Amniotic stem cell (primary cell): ENCODE measurements around the gene KRT222.

Source experiments
- DNase-seq: peaks from one replicate; lab custom pipeline; 2025; lab: John Stamatoyannopoulos, UW

The KRT222 gene

GRCh38 chr17:40664582-40665333 is at the start of gene KRT222:
KRT222 (minus strand) TSS chr17:40665177; CDS start chr17:40665099, 78 bp downstream.
- DNase-seq: no peak

GRCh38 chr17:40714473-40714872 is 49.5 kb upstream of the KRT222 start:
- DNase-seq: no peak

GRCh38 chr17:40707745-40708144 is 42.8 kb upstream of the KRT222 start:
- DNase-seq: no peak

GRCh38 chr17:40705584-40705983 is 40.6 kb upstream of the KRT222 start:
- DNase-seq: no peak

GRCh38 chr17:40703652-40704051 is 38.7 kb upstream of the KRT222 start, which contains the start of gene KRT24:
KRT24 (minus strand) TSS chr17:40703752; CDS start chr17:40703693, 59 bp downstream.
- no peak for DNase-seq

GRCh38 chr17:40702271-40702670 is 37.3 kb upstream of the KRT222 start:
- no peak for DNase-seq

- DNase-seq: no peak
Measured at GRCh38 chr17:40699853-40700252, 34.9 kb upstream of the KRT222 start.

- DNase-seq: no peak
Measured at GRCh38 chr17:40699371-40699770, 34.4 kb upstream of the KRT222 start.

GRCh38 chr17:40697297-40697696 is 32.3 kb upstream of the KRT222 start:
- no peak for DNase-seq

GRCh38 chr17:40696651-40697072 is 31.7 kb upstream of the KRT222 start:
- DNase-seq: no peak

GRCh38 chr17:40695874-40696472 is 31.0 kb upstream of the KRT222 start:
- DNase-seq: no peak

- no peak for DNase-seq
Measured at GRCh38 chr17:40694584-40694983, 29.6 kb upstream of the KRT222 start.

- no peak for DNase-seq
Measured at GRCh38 chr17:40687106-40687505, 22.1 kb upstream of the KRT222 start.

- no peak for DNase-seq
Measured at GRCh38 chr17:40686192-40686591, 21.2 kb upstream of the KRT222 start.

- DNase-seq: no peak
Measured at GRCh38 chr17:40680998-40681397, 16.0 kb upstream of the KRT222 start.

GRCh38 chr17:40679523-40679907 is 14.5 kb upstream of the KRT222 start:
- no peak for DNase-seq

GRCh38 chr17:40678902-40679522 is 14.0 kb upstream of the KRT222 start:
- no peak for DNase-seq

GRCh38 chr17:40675905-40676304 is 10.9 kb upstream of the KRT222 start:
- no peak for DNase-seq

- no peak for DNase-seq
Measured at GRCh38 chr17:40672654-40673053, 7.7 kb upstream of the KRT222 start.

GRCh38 chr17:40671282-40671681 is 6.3 kb upstream of the KRT222 start:
- DNase-seq: no peak

GRCh38 chr17:40666331-40666730 is 1.4 kb upstream of the KRT222 start:
- DNase-seq: no peak

GRCh38 chr17:40663252-40663651 is 1.7 kb downstream of the KRT222 start:
- no peak for DNase-seq

GRCh38 chr17:40659911-40660310 is 5.1 kb downstream of the KRT222 start:
- DNase-seq: no peak
